Activated CD4-positive, alpha-beta T cell treated with anti-CD3 and anti-CD28 coated beads, Interleukin-2, Interleukin-4, amounts not matched to agents 100 ng/mL and 50 ng/mL, durations not matched to agents 16 hours and 8 hours (primary cell): ENCODE measurements around the gene UTY.
"Not testable (repeated sequence)": the region's sequence is repeated elsewhere in the genome, so short reads cannot be mapped to it uniquely, and the experiment has no call there.

ENCODE experiments used
- DNase-seq: peaks from one replicate; pipeline ENCODE4 v3.0.0-alpha.2; 2020; ENCODE audit warnings: low spot score

Gene UTY

DNA sequence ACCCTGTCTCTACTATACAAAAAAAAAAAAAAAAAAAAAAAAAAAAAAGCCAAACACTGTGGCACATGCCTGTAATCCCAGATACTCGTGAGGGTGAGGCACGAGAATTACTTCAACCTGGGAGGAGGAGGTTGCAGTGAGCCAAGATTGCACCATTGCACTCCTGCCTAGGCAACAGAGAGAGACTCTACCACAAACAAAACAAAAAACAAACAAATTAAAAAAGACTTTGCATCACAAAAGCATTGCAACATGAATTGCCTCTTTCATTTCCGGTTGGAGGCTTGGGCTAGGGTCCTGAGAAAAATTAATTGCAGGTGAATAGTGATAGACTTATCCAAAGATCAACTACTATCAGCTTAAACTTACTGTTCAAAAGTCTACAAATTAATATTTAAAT is 180.4 kb downstream of the UTY start:
- DNase-seq: no peak

GRCh38 chrY:13296176-13296890 is 183.5 kb downstream of the UTY start:
- DNase-seq: no peak

GRCh38 chrY:13295026-13295425 is 184.8 kb downstream of the UTY start:
- no peak for DNase-seq

GRCh38 chrY:13291199-13291598 is 188.6 kb downstream of the UTY start:
- DNase-seq: no peak

- not testable (repeated sequence) for DNase-seq
Measured at GRCh38 chrY:13282151-13283054, 197.4 kb downstream of the UTY start.

GRCh38 chrY:13279561-13279960 is 200.3 kb downstream of the UTY start:
- DNase-seq: no peak

GRCh38 chrY:13271706-13272105 is 208.1 kb downstream of the UTY start:
- no peak for DNase-seq

- DNase-seq: not testable (repeated sequence)
Measured at GRCh38 chrY:13253941-13254440, 225.8 kb downstream of the UTY start.

DNA sequence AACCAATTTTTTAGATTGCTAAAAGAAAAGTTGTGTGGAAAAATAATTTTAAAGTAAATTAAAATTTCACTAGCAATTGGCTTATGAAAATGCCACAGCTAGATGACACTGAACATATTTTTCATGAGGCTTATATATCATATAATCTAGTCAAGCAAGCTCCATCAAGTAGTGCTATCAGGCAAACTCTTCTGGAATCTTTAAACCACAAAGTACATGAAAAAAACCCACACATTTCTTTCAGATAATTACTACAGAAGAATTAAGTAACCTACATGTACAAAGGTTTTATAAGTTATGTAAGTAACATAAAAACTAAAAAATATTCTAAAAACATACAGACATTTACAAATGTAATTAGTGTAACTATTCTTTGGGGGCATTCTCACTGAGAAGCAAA is 229.4 kb downstream of the UTY start:
- DNase-seq: no peak

- no peak for DNase-seq
Measured at GRCh38 chrY:13243716-13244115, 236.1 kb downstream of the UTY start.

DNA sequence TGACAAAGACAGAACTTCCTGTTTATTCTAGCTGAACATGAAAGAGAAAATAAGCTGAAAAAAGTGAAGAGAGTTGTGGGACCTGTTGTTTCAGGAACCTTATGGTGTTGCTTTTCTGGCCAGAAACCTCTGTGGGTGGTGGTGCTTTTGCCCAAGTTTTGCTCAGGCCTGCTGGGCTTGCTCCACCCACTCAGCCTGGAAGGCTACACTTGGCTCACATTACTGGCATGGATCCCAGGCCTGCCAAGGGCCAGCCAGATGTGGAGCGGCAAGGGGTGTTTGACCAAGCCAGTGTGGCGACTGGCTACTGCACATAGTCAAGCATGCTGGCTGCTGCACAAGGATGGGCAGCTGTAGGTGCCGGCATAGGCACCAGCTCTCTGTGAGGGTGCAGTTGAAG is 245.9 kb downstream of the UTY start:
- DNase-seq: no peak

DNA sequence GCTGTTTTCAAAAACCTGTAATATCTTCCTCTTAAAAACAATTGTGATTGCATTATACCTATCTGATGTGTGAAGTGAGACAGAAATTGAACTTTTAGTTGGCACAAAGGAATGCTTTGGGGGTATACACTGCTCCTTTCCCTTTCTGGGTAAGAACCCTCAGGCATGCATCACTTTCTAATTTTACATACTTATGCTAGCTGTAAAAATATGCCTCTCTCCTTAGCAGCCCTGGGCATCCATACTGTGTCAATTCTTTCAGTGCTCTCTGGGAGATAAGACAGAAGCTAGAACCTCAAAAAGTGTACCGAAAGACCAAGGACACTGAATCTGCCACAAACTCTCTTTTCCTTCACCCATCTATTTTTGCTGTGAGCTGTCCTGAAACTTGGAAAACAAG is 246.7 kb downstream of the UTY start:
- DNase-seq: no peak

GRCh38 chrY:13227354-13227953 is 252.4 kb downstream of the UTY start:
- DNase-seq: no peak

GRCh38 chrY:13210961-13211646 is 268.7 kb downstream of the UTY start:
- no peak for DNase-seq

GRCh38 chrY:13205214-13205613 is 274.6 kb downstream of the UTY start:
- no peak for DNase-seq
